DND-41 (cell line): Measurements from ENCODE around the gene SAMD11.

Source experiments
- EZH2 ChIP-seq: IDR thresholded peaks from 3 replicates; pipeline ENCODE4 v1.6.1; 2012; ENCODE audit warnings: borderline replicate concordance, low read depth, mild to moderate bottlenecking, moderate library complexity, low read length, inconsistent platforms; ENCODE audit not compliant: severe bottlenecking
- TF ChIP-seq, protein P1 (sequence below): IDR thresholded peaks from 2 replicates; pipeline ENCODE4 v1.5.1; 2012; ENCODE audit warnings: borderline replicate concordance, low read length, moderate library complexity, mild to moderate bottlenecking; ENCODE audit not compliant: poor library complexity, severe bottlenecking; ENCODE audit errors: extremely low read depth

DNA sequence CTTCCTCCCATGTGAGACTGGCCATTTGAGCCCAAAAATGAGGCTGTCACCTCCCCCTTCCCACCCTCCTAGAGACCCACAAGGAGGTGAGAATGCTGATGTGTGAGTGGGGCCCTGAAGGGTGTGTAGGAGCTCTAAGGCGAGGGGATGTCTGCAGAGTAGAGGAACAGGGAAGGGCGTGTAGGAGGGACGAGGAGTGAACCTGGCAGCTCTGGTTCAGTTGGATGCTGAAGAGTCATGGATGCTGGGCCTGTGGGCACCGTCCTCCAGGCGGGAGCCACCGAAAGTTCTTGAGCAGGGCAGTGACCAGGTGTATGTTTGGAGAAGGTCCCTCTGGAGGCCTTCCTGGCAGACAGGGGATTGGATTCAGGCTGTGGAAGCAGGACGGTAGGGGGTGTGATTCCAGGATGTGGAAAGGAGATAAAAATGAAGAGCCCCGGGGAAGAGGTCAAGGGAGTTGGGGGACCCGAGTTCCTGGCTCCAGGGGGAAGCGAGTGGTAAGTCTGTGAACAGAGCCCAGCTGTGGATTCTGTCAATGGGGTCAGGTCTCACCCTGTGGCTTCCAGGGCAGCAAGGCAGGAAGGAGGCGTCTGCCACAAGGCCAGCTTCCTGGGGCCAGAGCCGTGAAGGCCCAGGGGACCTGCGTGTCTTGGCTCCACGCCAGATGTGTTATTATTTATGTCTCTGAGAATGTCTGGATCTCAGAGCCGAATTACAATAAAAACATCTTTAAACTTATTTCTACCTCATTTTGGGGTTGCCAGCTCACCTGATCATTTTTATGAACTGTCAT, 7.9 kb downstream of the SAMD11 start:
- TF ChIP-seq, protein P1, sequence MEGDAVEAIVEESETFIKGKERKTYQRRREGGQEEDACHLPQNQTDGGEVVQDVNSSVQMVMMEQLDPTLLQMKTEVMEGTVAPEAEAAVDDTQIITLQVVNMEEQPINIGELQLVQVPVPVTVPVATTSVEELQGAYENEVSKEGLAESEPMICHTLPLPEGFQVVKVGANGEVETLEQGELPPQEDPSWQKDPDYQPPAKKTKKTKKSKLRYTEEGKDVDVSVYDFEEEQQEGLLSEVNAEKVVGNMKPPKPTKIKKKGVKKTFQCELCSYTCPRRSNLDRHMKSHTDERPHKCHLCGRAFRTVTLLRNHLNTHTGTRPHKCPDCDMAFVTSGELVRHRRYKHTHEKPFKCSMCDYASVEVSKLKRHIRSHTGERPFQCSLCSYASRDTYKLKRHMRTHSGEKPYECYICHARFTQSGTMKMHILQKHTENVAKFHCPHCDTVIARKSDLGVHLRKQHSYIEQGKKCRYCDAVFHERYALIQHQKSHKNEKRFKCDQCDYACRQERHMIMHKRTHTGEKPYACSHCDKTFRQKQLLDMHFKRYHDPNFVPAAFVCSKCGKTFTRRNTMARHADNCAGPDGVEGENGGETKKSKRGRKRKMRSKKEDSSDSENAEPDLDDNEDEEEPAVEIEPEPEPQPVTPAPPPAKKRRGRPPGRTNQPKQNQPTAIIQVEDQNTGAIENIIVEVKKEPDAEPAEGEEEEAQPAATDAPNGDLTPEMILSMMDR = no peak
- TF ChIP-seq EZH2 = no peak
